A673 (cell line): ENCODE measurements around the gene USP53. TPM values are rescaled to one million over a fixed set of nuclear protein-coding genes. Genes with fewer than 3 reads are reported as not detected.
"Not testable (repeated sequence)": the region's sequence is repeated elsewhere in the genome, so short reads cannot be mapped to it uniquely, and the experiment has no call there.

Source experiments
- BruUV-seq: library from RNA; stranded (reverse); fragments of 400-500 nt; replicated peaks from 2 replicates; lab custom pipeline; 2021; lab: Mats Ljungman, UMichigan
- CTCF ChIA-PET: fragments of 300-600 bp; sonication (Branson Sonifier 250); formaldehyde crosslinking; loops from one replicate; lab custom pipeline; 2022; ENCODE audit warnings: antibody characterized with exemption; lab: Charles Lee
- POLR2A ChIA-PET: fragments of 300-600 bp; sonication (Branson Sonifier 250); formaldehyde crosslinking; loops from one replicate; lab custom pipeline; 2022; ENCODE audit warnings: antibody characterized with exemption; ENCODE audit not compliant: low non-redundant PET; lab: Charles Lee
- DNase-seq: peaks from one replicate; pipeline ENCODE4 v3.0.0-alpha.2; 2015; ENCODE audit warnings: low spot score
- H3K27ac ChIP-seq: fragments of 200-600 bp; sonication (generic); 2 replicates; pipeline ENCODE4 v1.5.1; 2016; ENCODE audit warnings: mixed run types, low read depth, mild to moderate bottlenecking, mixed read lengths, antibody characterized with exemption, low read length; ENCODE audit not compliant: poor library complexity, severe bottlenecking
- H3K27me3 ChIP-seq: fragments of 200-600 bp; sonication (generic); replicated peaks from 2 replicates; pipeline ENCODE4 v1.6.1; 2017; ENCODE audit warnings: mixed run types, low read depth, mild to moderate bottlenecking, mixed read lengths, antibody characterized with exemption, low read length; ENCODE audit not compliant: insufficient read depth, poor library complexity
- H3K36me3 ChIP-seq: fragments of 200-600 bp; sonication (generic); 2 replicates; pipeline ENCODE4 v1.6.1; 2016; ENCODE audit warnings: mixed run types, mild to moderate bottlenecking, mixed read lengths, antibody characterized with exemption, low read length; ENCODE audit not compliant: insufficient read depth, poor library complexity, severe bottlenecking
- H3K4me1 ChIP-seq: fragments of 200-600 bp; sonication (generic); 2 replicates; pipeline ENCODE4 v1.6.1; 2017; ENCODE audit warnings: mixed run types, mild to moderate bottlenecking, mixed read lengths, antibody characterized with exemption, low read length; ENCODE audit not compliant: insufficient read depth, poor library complexity, severe bottlenecking
- H3K4me3 ChIP-seq: fragments of 200-600 bp; sonication (generic); 2 replicates; pipeline ENCODE4 v1.5.1; 2016; ENCODE audit warnings: low read depth, mixed run types, mild to moderate bottlenecking, mixed read lengths, low read length; ENCODE audit not compliant: poor library complexity, severe bottlenecking
- H3K9me3 ChIP-seq: fragments of 200-600 bp; sonication (generic); 2 replicates; pipeline ENCODE4 v1.6.1; 2016; ENCODE audit warnings: mixed run types, low read depth, mild to moderate bottlenecking, mixed read lengths, antibody characterized with exemption, low read length; ENCODE audit not compliant: poor library complexity, severe bottlenecking
- EZH2 ChIP-seq: fragments of 200-600 bp; sonication (generic); IDR thresholded peaks from 2 replicates; pipeline ENCODE4 v1.6.1; 2017; ENCODE audit warnings: borderline replicate concordance, low read depth, mild to moderate bottlenecking, mixed read lengths, antibody characterized with exemption, low read length; ENCODE audit not compliant: poor library complexity, severe bottlenecking
- intact Hi-C: fragments of 100-400 bp; cut with micrococcal nuclease; formaldehyde crosslinking; loops from one replicate; pipeline ENCODE4 v1.10.0; 2022; ENCODE audit not compliant: unreplicated experiment
- total RNA-seq: library from RNA; stranded (reverse); gene quantifications from 2 replicates; pipeline ENCODE4 v1.2.3, GENCODE V29; 2021
- TF ChIP-seq, protein P1 (sequence below): fragments of 300-800, 200-600 bp; sonication (generic); conservative IDR thresholded peaks from 2 replicates; pipeline ENCODE4 v1.5.1; 2017; ENCODE audit warnings: low read depth, mild to moderate bottlenecking, antibody characterized with exemption, low read length, moderate library complexity, mixed read lengths

Gene USP53
- total RNA-seq, 1 experiment from 2014 or later: 12.2 TPM

DNA sequence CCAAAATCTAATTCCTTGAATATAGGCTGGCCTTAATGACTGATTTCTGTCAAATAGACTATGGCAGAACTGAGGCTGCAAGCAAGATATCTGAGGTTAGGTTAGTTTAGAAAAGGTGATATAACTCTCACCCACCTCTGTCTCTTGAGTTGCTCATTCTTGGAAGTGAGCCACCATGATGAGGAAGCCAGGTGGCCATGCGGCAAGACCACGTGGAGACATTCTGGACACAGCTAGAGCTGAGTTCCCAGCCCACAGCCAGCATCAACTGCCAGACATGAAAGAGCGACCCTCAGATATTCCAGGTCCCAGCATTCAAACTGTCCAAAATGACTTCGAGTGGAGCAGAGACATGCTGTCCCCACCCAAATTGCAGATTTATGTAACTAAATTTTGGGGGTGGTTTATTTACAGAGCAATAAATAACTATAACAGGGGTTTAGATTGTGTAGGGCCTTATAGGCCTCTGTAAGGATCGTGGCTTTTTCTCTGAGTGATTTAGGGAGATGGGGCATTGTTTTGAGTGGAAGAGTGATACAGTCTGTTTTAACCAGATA lies 33.7 kb downstream of the USP53 start:
- CTCF ChIA-PET: no interaction called here
- intact Hi-C loops: no loop called here

DNA sequence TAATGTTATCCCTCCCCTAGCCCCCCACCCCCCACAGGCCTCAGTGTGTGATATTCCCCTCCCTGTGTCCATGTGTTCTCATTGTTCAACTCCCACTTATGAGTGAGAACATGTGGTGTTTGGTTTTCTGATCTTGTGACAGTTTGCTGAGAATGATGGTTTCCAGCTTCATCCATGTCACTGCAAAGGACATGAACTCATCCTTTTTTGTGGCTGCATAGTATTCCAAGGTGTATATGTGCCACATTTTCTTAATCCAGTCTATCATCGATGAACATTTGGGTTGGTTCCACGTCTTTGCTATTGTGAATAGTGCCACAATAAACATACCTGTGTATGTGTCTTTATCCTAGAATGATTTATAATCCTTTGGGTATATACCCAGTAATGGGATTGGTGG lies 38.5 kb downstream of the USP53 start:
- DNase-seq, BruUV-seq, intact Hi-C loops, H3K4me3 ChIP-seq, H3K36me3 ChIP-seq, H3K9me3 ChIP-seq, CTCF ChIA-PET, H3K27ac ChIP-seq, H3K4me1 ChIP-seq, H3K27me3 ChIP-seq: not testable (repeated sequence)
- POLR2A ChIA-PET: interaction anchor here (0.7 kb wide), 1 partner anchor 200 kb away, joined by 4 read pairs; no protein-coding TSS in a partner anchor

More for the DNA sequence above, 33.7 kb downstream of the USP53 start:
- no peaks in the 10 kb centered on the region for H3K36me3 ChIP-seq
- POLR2A ChIA-PET: no interaction called here
- H3K4me3 ChIP-seq: no peak overlapping the region
- BruUV-seq: no TSS peak
- no peak for TF ChIP-seq EZH2
- TF ChIP-seq, protein P1, sequence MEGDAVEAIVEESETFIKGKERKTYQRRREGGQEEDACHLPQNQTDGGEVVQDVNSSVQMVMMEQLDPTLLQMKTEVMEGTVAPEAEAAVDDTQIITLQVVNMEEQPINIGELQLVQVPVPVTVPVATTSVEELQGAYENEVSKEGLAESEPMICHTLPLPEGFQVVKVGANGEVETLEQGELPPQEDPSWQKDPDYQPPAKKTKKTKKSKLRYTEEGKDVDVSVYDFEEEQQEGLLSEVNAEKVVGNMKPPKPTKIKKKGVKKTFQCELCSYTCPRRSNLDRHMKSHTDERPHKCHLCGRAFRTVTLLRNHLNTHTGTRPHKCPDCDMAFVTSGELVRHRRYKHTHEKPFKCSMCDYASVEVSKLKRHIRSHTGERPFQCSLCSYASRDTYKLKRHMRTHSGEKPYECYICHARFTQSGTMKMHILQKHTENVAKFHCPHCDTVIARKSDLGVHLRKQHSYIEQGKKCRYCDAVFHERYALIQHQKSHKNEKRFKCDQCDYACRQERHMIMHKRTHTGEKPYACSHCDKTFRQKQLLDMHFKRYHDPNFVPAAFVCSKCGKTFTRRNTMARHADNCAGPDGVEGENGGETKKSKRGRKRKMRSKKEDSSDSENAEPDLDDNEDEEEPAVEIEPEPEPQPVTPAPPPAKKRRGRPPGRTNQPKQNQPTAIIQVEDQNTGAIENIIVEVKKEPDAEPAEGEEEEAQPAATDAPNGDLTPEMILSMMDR: no peak
- peaks cover 18% of the 10 kb centered on the region for H3K4me1 ChIP-seq
- no peak overlapping the region for H3K27ac ChIP-seq
- H3K9me3 ChIP-seq: no peaks in the 10 kb centered on the region
- H3K27me3 ChIP-seq: no peaks in the 10 kb centered on the region
- DNase-seq: no peak

DNA sequence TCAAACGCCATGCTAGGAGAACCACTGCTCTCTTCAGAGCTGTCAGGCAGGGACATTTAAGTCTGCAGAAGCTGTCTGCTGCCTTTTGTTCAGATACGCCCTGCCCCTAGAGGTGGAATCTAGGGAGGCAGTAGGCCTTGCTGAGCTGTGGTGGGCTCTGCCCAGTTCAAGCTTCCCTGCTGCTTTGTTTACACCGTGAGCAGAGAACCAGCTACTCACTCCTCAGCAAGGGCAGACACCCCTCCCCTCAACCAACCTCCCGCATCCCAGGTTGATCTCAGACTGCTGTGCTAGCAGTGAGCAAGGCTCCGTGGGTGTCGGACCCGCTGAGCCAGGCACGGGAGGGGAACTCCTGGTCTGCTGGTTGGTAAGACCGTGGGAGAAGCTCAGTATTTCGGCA lies 42.7 kb downstream of the USP53 start:
- H3K4me1 ChIP-seq, POLR2A ChIA-PET, H3K36me3 ChIP-seq, DNase-seq, BruUV-seq, H3K27ac ChIP-seq, H3K4me3 ChIP-seq, H3K9me3 ChIP-seq, intact Hi-C loops, CTCF ChIA-PET, H3K27me3 ChIP-seq: not testable (repeated sequence)

DNA sequence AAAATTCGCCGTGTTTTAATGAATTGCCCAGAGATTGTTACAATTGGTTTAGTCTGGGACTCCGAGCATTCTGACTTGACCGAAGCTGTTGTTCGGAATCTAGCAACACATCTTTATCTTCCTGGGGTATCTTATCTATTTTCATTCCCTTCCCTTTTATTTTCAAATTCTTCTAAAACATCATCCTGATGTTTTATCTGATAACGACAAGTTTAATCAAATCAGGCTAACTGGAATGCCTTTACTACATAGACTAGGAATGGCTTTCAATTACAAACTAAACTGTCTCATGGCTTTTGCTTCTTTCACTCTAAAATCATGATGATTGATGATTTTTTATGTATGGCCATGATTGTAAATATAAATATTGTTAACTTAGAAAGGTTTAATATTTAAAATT lies 48.0 kb downstream of the USP53 start:
- ChIA-PET POLR2A (no interaction called here), CTCF (no interaction called here)
- H3K36me3 ChIP-seq: no peaks in the 10 kb centered on the region
- TF ChIP-seq, protein P1: no peak
- no peak for TF ChIP-seq EZH2
- intact Hi-C loops: no loop called here
- no peak for DNase-seq
- BruUV-seq: no TSS peak
- H3K27ac ChIP-seq: no peak overlapping the region
- H3K4me3 ChIP-seq: no peak overlapping the region
- H3K9me3 ChIP-seq: no peaks in the 10 kb centered on the region
- H3K27me3 ChIP-seq: no peaks in the 10 kb centered on the region
- H3K4me1 ChIP-seq: no peaks in the 10 kb centered on the region
